ENCODE data around the gene TNIP2.
"Not testable (repeated sequence)": the region's sequence is repeated elsewhere in the genome, so short reads cannot be mapped to it uniquely, and the experiment has no call there.

TNIP2 gene

GRCh38 chr4:2793586-2794485 lies 37.7 kb upstream of the TNIP2 start:
- DNase-seq = peak; percentile 77

DNA sequence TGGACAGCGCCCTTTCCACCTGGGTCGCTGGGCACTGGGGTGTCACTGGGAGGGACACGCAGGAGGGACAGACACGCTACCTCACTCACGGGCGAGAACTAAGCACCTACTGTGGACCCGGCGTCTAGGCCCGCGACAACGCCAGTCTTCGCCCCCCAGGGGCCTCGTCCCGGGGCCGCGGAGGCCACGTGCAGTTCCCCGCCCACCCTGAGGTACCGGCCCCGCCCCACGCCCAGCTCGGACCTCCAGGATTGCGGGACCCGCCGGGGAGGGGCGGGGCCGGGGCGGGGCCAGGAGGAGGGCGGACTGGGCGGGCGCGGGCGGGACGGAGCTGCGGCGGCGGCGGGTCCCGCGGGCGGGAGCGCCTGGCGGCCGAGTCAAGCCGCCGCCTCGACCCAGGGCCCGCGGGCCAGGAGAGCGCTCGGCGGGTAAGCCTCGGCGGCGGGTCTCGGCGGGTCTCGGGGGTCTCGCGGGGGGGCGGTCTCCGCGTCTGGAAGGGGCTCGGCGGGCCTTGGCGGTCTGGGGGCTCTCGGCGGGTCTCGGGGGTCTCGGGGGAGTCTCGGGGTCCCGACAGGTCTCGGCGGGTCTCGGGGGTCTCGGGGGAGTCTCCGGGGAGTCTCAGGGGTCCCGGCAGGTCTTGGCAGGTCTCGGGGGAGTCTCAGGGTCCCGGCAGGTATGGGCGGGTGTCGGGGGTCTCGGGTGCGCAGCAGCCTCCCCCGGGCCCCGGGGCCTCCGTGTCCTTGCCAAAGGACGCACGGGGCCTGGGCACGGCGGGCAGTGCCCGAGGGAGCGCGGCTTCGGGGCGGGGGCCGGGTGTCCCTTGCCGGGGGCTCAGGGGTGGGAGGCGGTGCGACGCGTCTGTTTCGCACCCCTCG lies 36.8 kb upstream of the TNIP2 start, which contains the start of gene SH3BP2:
Gene SH3BP2, plus strand, starts transcription at position 375 of the 875 bp plus-strand sequence. CDS start 27,533 bp downstream, outside the sequence.
- DNase-seq = peak; percentile 76

DNA sequence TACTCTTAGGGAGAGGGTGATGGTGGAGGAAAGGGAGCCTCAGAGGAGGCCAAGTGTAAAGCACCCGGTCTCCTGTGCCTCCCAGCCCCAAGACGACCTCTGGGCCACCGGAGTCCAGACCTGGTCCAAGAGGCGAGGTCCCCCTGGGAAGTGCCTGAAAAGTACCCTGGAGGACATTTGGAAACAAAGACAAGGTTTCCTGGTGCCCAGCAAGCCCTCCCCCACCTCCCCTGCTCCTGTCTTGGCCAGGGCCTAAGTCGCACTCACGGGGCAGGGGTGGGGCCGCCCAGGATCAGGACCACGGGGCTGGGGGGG lies 36.2 kb upstream of the TNIP2 start:
- DNase-seq = no peak

DNA sequence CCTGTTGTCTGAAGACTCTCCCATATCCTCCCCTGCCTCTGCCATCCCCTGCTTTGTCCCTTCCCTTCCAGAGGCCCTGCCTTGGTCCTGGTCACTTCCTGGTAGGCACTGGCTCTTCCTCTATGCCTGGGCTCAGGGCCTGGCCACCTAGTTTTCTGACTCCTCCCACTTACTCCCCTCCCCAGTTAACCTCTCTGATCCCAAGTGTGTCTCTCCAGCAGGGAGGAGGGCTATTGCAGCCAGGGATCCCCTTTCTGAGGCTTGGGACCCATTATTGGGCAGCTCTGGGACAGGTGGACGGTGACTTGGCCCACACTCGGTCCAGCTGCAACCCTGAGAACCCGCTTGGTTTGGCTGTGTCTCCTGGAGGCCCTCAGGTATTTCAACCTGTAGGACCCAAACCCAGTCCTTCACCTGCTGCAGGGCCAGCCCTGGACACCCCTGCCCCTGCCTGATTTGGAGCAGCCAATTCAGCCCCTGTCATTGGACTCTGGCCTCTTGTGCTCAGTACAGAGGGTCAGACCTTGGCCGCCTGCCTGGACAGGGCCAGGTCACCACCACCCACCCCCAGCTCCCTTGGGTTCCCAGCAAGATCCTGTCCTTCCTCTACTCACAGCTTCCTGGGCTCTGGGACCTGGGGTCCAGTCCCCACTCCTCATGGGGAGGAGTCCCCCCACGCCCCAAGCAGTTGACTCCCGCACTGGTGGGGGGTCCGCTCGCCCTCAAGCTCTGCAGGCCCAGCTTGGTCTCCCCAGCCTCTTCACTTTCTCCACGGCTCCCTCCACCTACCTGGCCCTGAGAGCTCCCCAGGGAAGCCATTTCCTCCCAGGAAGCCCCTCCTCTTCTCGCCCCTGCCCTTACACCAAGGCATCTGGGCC lies 35.6 kb upstream of the TNIP2 start:
- DNase-seq = no peak

DNA sequence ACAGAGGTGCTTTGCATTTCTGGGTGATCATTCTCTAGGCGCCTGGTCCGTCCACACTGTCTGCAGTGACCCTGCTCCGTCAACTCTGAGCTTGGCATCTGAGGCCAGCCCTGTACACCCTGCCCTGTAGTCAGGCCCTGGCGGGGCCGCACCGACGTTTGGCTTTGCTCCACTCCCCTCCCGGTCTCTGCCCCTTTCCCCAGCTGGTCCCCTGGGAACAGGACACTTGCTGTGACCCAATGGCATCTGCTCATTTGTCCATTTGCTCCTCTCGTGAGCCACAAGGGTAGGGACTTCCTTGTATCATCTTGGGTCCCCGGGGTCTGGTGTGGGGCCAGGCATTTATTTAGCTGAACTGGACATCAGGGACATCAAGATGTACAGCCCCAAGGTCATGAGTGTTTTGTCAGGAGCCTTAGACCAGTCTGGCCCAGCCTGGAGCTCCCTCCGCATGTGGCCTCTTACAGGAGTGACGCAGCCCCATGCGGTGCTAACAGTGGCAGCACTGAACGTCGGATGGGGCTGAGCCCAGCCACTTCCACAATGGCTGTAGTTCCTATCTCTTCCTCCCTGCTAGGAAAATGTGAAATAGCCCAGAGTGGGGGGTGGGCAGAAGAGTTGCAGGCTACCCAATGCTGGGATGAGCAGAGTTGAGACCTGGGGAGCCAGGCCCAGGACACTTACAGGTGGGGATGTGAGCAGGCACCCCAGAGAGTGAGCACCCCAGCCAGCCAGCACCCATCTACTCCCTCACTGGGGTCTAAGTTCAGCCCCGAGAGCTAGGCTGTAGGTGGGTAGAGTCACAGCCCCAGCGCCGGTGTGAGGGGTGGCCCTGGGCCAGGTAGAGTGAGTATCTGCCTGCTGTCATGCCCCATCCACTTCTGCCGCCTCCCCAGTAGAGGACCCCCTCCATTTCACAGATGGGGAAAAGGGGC lies 34.7 kb upstream of the TNIP2 start:
- DNase-seq = no peak

- DNase-seq = no peak
Measured at GRCh38 chr4:2789793-2790582, 33.9 kb upstream of the TNIP2 start.

- DNase-seq = no peak
Measured at GRCh38 chr4:2789351-2789750, 33.2 kb upstream of the TNIP2 start.

DNA sequence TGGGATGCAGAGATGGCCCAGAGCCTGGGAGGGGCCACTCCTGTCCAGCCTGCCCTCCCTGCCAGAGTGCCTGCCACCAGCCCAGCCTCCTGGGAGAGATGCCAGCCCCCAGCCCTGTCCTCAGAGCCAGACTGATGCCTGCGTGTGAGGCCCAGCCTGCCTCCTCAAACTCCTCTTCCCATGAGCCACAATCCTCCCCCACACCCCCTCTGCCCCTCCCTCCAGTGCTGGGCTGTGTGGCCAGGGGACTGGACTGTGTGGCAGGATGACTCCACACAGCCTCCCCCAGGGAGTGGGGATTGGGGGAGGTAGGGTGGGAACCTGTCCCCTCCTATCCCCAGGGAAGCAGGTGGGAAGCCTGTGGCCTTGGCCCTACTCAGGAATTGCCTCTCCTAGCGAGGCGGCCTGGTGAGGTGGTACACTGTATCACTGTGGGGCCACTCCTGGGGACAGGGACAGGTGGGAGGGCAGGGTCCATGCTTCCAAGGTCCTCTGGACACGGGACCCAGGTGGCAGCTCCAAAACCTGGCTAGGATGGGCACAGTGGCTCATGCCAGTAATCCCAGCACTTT lies 32.5 kb upstream of the TNIP2 start:
- no peak for DNase-seq

DNA sequence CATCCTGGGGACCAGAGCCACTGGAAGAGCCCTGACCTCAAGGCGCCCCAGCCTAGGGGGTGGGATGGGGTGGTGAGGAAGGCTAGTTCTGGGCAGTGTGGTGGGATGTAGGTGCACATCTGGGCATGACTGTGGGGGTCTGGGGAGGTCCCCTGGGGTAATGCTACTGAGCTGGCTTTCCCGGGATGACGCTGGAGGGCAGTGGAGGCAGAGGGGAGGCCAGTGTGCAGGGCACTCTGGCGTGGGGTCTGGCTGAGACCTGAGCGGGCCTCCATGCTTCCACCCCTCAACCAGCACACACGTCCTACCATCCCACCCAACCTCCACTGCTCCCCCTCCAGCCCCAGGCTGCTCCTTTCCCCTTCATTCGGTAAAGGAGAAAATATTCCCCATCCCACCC lies 32.0 kb upstream of the TNIP2 start:
- DNase-seq = no peak

DNA sequence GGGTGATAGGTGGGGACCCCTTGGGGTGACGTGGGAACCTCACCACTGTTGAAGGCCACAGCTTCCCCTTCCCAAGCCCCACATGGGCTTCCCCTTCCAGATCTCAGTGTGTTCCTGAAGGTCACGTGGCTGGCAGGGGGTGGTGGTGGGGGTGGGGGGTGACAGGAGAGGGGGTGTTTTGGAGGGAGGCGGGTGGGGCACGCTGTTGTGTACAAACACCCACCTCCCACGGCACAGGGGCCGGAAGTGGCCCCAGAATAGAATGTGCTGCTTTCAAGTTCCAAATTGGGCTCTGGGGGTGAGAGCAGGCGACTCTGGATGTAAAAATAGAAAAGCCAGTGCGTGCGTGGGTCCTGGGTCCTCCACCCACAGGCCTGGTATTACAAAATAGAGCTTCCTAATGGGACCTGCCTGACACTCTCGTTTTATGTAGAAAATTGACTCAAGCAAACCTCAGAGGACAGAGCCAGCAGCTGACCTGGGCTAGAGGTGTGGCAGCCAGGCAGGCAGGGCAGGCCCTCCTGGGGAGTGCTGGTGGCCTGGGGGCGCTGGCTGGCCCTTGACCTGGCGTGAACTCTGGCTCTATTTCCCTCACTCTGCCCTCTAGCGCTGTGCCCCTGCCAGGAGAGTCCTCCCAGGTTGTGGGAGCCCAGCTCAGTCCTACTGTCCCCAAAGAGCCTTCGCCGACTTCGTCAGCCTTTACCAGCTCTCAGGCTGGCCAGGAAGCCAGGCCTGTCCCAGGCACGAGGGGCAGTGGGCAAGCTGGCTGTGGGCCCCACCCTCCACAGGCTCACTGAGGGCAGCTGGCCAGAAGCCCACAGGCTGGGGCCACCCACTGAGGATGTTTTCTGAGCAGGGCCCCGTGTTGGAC lies 31.3 kb upstream of the TNIP2 start:
- peak; percentile 57 for DNase-seq

GRCh38 chr4:2786794-2787229 lies 30.7 kb upstream of the TNIP2 start:
- DNase-seq = no peak

DNA sequence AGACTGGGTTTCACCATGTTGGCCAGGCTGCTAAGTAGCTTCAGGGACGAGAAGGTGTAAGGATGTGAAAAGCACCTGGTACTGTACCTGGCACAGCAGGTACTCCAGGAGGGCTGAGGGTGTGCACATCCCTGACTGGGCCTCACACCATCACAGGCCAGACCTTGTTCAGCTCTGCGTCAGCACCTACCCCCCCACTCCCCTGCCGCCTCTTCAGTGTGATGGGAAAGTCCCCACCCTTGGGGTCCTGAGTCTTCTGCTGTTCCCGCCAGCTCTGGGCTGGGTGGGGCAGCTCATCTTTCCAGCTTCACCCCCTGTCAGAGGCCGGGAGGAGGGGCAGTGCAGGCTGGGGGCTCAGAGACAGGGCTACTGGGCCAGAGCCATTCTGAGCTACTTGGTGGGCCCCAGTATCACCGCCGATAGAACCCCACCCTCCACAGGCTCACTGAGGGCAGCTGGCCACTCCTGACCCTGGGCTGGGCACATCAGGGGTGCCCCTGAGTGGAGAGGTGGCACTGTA lies 30.1 kb upstream of the TNIP2 start:
- DNase-seq = peak; percentile 74

DNA sequence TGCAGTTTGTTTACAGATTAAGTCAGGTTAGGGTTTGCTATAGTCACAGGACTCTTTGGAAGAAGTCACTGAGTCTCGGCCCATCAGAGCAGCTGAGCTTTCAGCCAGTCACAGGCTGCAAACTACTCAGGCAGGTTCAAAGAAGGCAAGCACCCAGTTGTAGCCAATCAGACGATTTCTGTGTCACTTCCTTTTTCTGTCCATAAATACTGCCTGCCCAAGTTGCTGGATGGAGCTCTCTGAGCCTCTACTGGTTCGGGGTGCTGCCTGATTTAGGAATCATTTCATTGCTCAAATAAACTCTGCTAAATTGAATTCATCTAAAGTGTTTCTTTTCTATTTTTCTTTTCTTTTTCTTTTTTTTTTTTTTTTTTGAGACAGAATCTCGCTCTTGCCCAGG lies 29.5 kb upstream of the TNIP2 start:
- peak; percentile 57 for DNase-seq

DNA sequence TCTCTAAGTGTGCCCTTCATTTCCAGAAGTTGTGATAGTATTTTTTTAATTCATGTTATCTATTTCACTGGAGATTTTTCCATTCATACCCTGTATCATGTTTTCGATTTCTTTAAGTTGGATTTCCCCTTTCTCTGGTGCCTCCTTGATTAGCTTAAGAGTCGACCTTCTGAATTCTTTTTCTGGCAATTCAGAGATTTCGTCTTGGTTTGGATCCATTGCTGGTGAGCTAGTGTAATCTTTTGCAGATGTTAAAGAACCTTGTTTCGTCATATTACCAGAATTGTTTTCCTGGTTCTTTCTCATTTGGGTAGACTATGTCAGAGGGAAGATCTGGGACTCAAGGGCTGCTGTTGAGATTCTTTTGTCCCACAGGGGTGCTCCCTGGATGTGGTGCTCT lies 27.7 kb upstream of the TNIP2 start:
- DNase-seq = no peak

DNA sequence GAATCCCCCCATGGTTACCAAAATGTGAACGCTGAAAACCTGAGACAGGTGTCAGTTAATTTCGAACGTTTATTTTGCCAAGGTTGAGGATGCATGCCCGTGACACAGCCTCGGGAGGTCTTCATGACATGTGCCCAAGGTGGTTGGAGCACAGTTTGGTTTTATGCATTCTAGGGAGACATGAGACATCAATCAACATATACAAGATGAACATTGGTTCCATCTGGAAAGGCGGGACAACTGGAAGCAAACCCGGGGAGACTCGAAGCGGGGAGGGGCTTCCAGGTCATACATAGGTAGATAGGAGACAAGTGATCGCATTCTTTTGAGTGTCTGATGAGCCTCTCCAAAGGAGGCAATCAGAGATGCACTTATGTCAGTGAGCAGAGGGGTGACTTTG lies 25.8 kb upstream of the TNIP2 start:
- no peak for DNase-seq

DNA sequence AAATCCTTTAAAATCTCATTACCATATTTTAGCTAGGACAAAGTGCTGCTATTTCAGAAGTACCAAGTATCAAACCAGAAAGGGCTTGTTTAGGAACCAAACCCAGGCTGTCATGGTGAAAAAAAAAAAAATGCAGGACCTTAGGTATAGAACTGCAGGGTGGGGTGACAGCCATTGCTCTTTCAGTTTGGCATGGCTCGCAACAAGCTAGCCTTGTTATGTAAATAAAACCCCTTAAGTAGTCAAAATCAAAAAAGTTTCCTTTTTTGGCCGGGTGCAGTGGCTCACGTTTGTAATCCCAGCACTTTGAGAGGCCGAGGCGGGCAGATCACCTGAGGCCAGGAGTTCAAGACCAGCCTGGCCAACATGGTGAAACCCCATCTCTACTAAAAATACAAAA lies 24.5 kb upstream of the TNIP2 start:
- not testable (repeated sequence) for DNase-seq

DNA sequence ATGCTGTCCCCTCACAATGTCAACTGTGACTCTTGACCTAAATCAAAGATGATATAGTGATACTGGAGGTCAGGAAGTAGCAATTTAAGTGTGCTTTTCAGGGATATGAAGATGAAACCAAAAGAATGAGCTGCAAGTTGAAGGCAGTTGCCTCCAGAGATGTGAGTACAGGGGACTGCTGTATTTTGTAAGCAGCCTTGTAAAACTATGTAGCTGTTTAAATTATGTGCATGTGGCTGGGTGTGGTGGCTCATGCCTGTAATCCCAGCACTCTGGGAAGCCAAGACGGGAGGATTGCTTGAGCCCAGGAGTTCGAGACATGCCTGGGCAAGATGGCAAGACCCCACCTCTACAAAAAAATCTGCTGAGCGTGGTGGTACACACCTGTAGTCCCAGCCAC lies 15.1 kb upstream of the TNIP2 start:
- no peak for DNase-seq

DNA sequence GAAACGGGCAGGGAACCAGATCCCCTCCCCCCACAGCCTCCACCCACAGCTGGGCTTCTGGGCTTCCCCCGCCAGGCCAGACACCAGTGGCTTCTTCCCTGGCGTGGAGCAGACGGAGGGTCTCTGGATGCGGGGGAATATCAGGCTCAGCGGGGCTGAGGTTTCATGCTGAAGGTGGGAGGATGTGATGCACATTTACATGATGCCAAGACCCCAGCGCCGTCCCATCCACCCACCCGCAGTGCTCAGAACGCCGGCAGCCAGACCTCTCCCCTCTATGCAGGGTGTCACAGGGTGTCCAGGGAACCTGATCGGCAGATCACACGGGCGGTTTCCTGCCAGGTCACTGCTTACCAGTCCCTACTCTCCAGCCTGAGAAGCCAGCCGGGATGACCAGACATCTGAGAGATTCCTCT lies 12.8 kb upstream of the TNIP2 start:
- DNase-seq = no peak

DNA sequence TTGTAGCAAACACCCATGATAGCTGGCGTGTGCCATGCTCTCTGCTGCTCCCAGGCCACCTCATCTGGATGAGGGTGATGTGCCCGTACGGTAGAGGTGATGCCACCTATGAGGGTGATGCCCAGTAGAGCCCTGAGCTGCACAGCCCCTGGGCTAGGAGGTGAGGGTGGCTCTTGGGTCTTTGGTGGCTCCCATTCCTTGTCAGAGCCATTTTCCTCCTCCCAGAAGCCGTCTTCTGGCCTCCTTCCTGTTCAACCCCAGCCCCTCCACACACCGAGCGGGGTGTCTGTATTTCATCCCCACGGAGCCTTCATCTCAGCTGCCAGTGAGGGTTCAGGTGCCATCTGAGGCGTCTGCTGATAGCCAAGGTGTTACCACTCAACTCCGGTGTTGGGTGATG lies 12.0 kb upstream of the TNIP2 start:
- no peak for DNase-seq

All from activated CD4-positive, alpha-beta T cell treated with anti-CD3 and anti-CD28 coated beads for 48 hours (primary cell).